Measurements from ENCODE around the gene L1TD1.
"Not testable (repeated sequence)": the region's sequence is repeated elsewhere in the genome, so short reads cannot be mapped to it uniquely, and the experiment has no call there.

The L1TD1 gene

DNA sequence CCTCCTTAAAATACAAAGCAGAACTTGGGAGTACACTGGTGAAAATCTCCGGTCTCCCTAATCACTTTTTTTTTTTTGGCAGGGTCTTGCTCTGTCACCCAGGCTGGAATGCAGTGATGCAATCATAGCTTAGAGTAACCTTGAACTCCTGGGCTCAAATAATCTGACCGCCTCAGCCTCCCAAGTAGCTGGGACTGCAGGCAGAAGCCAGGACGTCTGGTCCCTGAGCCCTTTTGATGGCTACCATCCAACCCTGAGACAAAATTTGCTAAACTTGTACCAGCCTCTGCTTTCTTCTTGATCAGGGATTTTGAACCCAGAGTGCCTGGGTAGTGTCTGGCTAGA lies 4.1 kb downstream of the L1TD1 start:
- no peak for DNase-seq

DNA sequence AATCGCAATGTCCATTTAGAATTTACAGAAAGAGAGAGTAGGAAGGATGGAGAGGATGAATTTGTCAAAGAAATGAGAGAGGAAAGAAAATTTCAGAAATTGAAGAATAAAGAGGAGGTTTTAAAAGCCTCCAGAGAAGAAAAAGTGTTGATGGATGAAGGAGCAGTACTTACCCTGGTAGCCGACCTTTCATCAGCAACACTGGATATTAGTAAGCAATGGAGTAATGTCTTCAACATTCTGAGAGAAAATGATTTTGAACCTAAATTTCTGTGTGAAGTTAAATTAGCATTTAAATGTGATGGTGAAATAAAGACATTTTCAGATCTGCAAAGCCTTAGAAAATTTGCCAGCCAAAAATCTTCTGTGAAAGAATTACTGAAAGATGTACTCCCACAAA lies 12.5 kb downstream of the L1TD1 start:
- no peak for DNase-seq

DNA sequence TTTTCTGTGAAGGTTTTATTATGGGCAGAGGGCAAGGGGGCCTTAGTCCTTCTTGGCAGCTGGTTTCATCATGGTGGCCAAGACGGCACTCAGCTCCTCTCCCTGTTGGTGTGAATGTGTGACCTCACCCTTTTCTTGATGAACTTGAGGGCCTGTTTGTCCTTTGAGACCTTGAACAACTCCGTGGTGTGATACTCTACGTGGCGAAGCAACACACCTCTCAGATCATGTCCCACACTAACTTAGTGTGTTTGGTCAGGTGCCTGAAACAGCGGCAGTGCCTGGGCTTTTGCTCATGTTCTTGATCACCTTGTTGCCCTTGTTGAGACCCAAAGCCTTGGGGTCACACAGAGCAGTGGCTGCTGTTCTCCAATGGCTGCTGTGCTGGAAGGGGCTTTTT lies 13.4 kb downstream of the L1TD1 start:
- no peak for DNase-seq

DNA sequence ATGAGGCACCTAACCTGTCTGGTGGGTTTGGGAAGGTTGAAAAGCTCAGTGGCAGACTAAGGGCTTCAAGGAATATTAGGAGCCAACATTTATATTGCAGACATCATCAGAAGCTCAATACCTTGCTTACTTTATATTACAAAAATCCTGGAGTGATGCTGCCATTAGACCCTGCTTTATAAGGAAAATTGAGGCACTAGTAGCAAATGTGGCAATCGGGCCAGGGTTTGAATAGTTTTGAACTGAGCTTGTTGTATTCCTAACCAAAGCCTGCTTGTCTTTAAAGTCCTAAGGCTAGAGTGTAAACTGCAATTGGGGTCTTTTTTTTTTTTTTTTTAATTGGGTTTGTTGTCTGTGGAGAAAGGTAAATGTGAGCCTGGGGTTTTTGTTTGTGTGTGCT lies 14.3 kb downstream of the L1TD1 start:
- DNase-seq = no peak

DNA sequence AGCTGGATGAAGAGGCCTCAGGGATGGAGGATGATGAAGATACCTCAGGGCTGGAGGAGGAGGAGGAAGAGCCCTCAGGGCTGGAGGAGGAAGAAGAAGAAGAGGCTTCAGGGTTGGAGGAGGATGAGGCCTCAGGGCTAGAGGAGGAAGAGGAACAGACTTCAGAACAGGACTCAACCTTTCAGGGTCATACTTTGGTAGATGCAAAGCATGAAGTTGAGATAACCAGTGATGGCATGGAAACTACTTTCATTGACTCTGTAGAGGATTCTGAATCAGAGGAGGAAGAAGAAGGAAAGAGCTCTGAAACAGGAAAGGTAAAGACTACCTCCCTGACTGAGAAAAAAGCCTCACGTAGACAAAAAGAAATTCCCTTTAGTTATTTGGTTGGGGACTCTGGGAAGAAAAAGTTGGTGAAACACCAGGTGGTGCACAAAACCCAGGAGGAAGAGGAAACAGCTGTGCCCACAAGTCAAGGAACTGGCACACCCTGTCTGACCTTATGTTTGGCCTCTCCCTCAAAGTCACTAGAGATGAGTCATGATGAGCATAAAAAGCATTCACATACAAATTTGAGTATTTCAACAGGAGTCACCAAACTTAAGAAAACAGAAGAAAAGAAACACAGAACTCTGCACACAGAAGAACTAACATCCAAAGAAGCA lies 15.4 kb downstream of the L1TD1 start:
- no peak for DNase-seq

DNA sequence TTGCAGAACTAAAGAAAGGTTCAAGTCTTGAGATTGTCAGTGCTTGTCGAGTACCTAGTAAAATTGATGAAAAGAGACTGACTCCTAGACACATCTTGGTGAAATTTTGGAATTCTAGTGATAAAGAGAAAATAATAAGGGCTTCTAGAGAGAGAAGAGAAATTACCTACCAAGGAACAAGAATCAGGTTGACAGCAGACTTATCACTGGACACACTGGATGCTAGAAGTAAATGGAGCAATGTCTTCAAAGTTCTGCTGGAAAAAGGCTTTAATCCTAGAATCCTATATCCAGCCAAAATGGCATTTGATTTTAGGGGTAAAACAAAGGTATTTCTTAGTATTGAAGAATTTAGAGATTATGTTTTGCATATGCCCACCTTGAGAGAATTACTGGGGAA lies 16.3 kb downstream of the L1TD1 start:
- no peak for DNase-seq

DNA sequence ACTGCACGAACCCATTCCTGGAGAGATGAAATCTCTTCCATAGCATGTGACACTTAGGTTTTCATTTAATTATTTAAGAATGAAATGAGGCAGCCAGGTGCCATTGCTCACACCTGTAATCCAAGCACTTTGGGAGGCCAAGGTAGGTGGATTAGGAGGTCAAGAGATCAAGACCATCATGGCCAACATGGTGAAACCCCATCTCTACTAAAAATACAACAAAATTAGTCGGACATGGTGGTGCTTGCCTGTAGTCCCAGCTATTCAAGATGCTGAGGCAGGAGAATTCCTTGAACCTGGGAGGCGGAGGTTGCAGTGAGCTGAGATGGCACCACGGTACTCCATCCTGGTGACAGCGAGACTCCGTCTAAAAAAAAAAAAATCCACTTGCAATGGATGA lies 17.8 kb downstream of the L1TD1 start:
- no peak for DNase-seq

DNA sequence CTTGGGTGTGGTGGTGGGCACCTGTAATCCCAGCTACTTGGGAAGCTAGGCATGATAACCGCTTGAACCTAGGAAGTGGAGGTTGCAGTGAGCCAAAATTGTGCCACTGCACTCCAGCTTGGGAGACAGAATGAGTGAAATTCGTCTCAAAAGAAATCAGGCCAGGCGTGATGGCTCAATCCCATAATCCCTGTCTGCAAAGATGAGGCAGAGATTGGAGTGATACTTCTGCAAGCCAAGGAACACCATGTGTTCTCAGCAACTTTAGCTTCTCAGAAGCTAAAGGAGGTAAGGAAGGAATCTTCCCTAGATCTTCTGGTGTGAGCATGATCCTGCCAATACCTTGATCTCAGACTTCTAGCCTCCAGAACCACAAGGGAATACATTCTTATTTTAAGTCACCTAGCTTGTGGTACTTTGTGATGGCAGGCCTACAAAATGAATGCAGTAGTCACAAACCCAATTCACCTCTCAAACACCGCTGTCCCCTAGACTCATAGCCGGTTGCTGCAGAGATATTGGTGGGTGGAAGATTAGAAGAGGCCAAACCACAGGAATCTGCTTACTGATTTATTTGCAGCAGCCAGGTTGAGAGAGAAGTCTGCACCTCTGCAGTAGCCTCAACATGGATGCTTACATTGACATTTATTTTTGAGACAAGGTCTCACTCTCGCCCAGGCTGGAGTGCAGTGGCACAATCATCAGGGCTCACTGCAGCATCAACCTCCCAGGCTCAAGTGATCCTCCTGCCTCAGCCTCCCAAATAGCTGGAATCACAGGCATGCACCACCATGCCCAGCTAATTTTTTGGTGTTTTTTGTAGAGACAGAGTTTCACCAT lies 18.6 kb downstream of the L1TD1 start:
- no peak for DNase-seq

DNA sequence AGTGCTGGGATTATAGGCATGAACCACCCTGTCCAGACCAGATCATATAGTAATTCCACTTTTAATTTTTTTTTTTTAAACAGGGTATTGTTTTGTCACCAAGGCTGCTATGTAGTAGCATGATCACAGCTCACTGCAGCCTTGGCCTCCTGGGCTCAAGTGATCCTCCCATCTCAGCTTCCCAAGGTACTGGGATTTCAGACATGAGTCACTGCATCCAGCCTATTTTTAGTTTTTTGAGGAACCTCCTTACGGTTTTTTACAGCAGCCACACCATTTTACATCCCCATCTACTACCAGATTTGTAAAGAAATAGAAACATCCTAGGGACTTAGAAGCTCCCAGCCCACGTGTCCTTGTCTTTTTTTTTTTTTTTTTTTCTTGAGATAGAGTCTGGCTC lies 24.0 kb downstream of the L1TD1 start:
- DNase-seq = no peak

DNA sequence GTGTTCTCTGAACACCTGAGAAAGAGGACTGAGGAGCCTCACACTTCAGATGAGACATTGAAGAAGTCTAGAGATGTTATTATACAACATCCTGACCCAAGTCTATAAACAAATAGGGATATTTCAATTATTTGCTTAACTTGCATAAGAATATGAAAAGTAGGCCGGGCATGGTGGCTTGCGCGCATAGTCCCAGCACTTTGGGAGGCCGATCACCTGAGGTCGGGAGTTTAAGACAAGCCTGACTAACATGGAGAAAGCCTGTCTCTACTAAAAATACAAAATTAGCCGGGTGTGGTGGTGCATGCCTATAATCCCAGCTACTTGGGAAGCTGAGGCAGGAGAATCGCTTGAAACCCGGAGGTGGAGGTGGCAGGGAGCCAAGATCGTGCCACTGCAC lies 25.8 kb downstream of the L1TD1 start:
- not testable (repeated sequence) for DNase-seq

DNA sequence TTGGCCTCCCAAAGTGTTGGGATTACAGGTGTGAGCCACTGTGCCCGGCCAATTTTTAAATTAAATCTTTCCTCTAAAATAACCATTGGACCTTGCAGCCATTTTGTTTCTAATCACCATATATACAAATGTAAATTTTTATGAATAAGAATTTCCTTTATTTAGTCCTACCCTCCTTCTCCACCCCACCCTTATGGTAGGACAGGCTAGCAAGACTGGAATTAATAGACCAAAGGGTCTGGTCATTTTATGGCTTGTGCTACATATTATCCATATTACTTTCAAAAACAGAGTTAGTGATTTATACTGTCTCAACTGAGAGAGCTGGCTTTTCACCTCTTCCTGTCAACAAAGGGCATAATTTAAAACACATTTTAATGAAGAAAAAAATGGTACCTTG lies 26.5 kb downstream of the L1TD1 start:
- DNase-seq = no peak

DNA sequence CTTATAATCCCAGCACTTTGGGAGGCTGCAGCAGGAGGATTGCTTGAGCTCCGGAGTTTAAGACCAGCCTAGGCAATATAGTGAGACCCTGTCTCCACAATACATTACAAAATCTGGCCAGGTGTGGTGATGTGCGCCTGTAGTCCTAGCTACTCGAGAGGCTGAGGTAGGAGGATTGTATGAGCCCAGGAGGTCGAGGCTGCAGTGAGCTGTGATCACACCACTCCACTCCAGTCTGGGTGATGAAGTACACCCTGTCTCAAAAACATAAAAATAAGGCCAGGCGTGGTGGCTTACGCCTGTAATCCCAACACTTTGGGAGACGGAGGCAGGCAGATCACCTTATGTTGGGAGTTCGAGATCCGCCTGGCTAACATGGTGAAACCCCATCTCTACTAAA lies 27.7 kb downstream of the L1TD1 start:
- DNase-seq = no peak

DNA sequence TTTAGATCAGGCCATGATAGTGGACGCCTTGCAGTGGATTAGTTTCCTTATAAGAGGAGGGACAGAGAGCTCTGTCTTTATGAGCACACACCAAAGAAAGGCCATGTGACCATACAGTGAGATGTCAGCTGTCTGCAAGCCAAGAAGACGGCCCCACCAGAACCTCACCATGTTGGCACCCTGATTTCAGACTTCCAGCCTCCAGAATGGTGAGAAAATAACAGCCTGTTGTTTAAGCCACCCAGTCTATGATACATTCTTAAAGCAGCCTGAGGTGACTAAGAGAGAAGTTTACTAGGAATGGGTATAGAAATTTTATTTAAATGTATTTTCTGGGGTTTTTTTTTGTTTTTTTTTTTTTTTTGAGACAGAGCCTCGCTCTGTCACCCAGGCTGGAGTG lies 29.5 kb downstream of the L1TD1 start:
- no peak for DNase-seq

DNA sequence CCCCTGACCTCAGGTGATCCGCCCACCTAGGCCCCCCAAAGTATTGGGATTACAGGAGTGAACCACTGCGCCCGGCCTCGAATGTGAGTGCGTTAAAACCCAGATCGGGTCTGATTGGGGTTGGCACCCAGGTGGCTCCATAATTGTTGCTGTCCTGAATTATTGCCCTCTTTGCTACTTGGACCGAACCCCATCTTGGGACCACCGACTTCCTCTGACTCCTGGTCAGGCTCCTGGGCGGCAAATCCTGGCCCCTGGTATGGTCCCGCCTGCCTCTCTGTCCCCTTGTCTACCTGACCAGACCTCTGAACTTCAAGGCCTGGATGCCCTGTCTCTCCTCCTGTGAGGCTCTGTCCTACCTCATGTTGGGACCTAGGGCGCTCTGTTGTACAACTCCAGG lies 32.8 kb downstream of the L1TD1 start:
- no peak for DNase-seq

DNA sequence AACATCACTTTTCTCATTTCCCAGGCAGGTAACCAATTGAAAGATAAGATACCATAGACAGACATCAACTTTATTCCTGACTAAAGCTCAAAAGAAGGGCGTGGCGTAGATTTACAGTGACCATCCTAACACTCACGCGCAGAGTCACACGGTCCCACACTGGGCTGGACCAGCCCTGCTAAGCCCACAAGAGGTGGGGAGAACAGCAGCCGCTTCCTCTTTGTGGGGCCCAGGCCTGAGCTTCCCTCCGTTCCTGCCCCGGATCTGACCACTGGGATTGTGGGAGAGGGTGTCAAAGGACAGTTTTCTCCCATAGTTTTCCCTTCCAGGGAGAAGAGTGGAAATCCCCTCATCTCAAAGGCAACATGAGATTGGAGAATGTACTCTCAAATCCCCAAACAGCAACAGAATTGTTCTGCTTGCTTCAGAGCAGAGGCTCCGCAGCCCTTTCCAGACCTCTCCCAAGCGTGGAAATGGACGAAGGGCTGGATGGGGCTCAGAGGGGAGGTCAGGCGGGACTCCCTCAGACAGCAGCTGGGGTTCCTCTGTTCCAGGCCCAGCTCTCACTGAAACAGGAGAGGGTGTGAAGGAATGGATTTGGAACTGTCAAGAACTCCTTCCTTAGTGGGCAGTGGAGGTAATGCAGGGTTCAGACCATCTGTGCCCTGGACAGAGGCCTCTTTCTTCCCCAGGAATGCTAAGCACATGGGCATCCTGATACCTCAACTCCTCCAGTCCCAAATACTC lies 33.7 kb downstream of the L1TD1 start:
- no peak for DNase-seq

DNA sequence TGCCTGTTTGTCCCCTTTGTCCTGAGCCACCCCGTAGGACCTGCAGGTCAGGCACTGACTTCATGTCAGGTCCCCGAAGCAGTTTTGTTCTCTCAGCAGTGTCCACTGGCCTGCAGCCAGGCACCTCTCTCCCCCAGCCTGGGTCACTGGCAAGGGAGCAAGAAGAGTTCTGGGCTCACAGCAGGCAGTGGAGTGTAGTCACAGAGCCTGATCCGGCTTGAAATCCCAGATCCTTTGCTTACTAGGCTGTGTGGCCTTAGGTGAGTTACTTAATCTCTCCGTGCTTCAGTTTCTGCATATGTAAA lies 34.2 kb downstream of the L1TD1 start:
- no peak for DNase-seq

DNA sequence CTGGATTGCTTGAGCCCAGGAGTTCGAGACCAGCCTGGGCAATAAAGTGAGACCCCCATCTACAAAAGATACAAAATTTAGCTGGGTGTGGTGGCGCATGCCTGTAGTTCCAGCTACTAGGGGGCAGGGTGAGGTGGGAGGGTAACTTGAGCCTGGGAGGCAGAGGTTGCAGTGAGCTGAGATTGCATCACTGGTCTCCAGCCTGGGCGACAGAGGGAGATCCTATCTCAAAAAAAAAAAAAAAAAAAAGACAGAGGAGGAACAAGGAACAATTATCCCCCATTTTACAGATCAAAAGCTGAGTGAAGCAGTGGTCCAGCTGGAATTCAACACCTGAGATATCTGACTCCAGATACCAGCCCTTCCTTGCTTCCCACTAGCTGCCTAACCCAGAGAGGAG lies 34.8 kb downstream of the L1TD1 start:
- no peak for DNase-seq

DNA sequence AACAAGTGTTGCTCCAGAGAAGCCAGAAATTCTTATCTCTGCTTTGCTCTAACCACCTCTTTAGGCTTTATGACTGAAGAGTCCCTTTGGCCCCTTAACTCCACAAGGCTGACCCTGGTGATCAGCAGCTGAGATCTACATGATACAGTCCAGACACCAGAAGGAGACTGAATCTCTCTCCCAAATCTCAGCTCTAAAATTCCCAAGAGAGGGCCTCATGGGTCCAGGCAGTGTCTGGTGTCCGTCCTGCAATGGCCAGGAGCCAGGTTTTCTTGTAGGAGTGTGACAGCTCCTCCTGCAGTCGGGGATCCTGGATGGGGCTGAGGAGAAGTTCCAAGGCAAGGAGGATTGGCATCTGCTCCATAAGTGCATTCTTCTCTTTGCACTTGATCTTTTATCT lies 35.3 kb downstream of the L1TD1 start:
- no peak for DNase-seq

DNA sequence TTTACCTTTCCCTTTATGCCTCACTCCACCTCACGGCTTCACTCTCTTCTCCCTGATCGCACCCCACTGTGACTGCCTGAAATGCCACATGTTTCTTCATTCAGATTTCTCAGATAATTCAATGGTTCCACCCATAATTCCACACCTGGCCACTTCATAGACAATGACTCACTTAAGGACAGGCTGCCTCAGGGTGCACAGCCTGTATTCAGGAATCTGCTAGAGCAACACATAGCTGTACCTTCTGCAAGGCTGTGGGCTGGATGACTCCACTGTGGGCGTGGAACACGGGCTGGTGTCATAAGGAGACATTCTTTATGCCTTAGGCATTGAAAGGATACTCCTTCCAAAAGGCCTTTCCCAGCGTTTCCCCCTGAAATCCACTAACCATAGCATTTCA lies 36.1 kb downstream of the L1TD1 start:
- no peak for DNase-seq

DNA sequence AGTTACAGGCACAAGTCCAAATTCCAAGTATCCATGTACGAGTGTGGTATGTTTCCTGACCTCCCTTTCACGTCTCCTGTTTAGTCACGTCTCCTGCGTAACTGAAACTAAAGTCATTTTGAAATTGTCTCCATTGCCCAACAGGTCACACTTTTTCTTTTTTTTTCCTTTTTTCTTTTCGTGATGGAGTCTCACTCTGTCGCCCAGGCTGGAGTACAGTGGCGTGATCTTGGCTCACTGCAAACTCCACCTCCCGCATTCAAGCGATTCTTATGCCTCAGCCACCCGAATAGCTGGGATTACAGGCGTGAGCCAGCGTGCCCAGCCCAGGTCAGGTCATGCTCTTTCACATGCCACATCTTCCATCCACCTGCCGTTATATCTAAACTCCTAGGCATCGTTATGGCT lies 38.2 kb downstream of the L1TD1 start:
- DNase-seq = no peak

DNA sequence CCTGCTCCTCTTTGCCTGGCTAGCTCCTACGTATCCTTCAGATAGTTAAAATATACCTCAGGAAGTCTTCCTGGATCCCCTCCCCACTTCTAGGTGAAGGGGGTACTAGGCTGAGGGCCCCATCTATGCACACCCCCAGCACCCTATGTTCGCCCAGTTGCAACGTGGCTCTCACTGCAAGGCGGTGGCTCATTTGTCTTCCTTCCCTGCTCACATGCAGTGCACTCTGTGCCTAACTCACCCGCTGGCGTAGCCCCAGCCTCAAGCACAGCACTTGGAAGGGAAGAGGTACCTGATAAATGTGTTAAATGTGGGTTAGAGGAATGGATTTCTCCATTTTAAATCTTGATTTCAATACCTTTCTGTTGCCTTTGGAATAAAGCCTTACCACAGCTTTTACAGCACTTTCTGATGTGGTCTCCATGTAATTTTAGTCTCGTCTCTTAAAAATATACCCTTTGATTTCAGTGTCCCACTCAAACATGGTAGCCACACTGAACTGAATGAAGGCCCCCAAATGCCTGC lies 39.3 kb downstream of the L1TD1 start:
- no peak for DNase-seq

DNA sequence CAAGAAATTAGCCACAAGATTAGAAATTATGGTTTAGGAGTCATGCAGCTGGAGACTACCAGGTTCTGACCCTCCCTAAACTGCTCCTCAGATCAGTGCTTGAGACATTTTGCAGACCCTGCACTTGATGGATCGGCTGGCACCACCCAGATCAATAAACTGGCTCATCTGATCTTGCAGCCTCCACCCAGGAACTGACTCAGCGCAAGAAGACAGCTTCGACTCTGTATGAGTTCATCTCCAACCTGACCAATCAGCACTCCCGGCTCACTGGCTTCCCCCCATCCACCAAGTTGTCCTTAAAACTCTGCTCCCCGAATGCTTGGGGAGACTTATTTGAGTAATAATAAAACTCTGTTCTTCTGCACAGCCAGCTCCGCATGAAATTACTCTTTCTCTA lies 40.0 kb downstream of the L1TD1 start:
- DNase-seq = no peak

DNA sequence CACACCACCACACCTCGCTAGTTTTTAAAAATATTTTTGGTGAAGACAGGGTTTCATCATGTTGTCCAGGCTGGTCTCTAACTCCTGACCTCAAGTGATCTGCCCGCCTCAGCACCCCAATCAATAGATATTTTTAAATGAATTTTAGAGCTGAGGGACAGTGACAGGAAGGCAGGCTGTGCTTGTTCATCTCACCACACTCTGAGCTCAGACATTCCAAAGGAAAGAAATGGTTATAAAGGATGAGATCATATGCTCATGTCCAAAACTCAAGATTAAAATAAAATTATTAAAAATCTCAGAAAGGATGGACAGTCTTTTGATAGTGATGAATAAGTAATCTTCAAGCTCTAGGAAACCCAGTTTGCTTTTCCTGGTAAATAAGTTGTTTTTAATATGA lies 40.9 kb downstream of the L1TD1 start:
- DNase-seq = no peak

DNA sequence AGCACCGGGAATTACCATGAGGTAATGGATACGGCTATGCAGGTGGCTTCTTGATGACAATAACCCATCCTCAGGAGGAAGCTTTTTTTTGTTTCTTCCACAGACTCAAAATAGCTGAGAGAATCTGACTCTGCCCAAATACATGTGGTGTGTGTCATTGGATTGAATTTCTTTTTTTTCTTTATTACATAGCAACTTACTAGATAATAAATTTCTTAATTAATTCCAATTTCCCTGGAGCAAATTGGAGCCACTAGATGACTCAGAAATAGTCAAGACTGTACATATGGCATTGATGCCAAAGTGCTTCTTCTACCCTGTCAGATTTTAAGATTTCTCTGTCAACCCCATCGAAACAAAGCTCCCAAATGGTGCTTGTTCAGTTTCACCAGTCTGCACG lies 42.7 kb downstream of the L1TD1 start:
- DNase-seq = no peak
